ENCODE data around the gene ZDHHC13. TPM values are rescaled to one million over a fixed set of nuclear protein-coding genes. Genes with fewer than 3 reads are reported as not detected.

ZDHHC13 gene
- total and polyA plus RNA-seq, 9 of the 15 experiments (the other 6 are each of a cell fraction or from before 2014, with no cell fraction given): 4.7 to 18.6 (median 10.0) TPM

GRCh38 chr11:19173004-19173689, 56.2 kb downstream of the ZDHHC13 start:
- Histone ChIP-seq H2AFZ (ENCODE audit: low read depth, low read length) (peak overlapping the region; percentile 23; the same call in 1 of the 2 replicates), H3K4me1 (replicated peaks in 1 of 2; ENCODE audit: control insufficient read depth in 2 of 2, insufficient read depth in 2 of 2, low read length in 2 of 2) (peaks cover 0 to 20% of the 10 kb centered on the region in 2 experiments; a peak in 2 of 5 replicates), H3K27ac (ENCODE audit: extremely low read depth, low read depth, low read length) (peak overlapping the region; percentile 19; the same call in 1 of the 3 replicates), H3K79me2 (ENCODE audit: control insufficient read depth, insufficient read depth, low read length) (no peaks in the 10 kb centered on the region), H3K9ac (ENCODE audit: insufficient read depth in 1 of 2, low read depth in 2 of 2, low read length in 2 of 2) (no peak overlapping the region), H3K4me2 (ENCODE audit: insufficient read depth, low read length) (peak overlapping the region; percentile 13; the same call in 1 of the 2 replicates), H3K36me3 (ENCODE audit: control insufficient read depth, insufficient read depth, low read length) (peaks cover 16% of the 10 kb centered on the region; the same call in 2 of the 3 replicates), H3K9me1 (ENCODE audit: control insufficient read depth, insufficient read depth, low read length) (no peaks in the 10 kb centered on the region), H3K9me3 (replicated peaks; ENCODE audit: control insufficient read depth, insufficient read depth, low read depth, low read length) (no peaks in the 10 kb centered on the region), H3K27me3 (ENCODE audit: control insufficient read depth in 2 of 2, insufficient read depth in 2 of 2, low read length in 2 of 2) (no peaks in the 10 kb centered on the region), H3K4me3 (no peak overlapping the region), H4K20me1 (replicated peaks; ENCODE audit: control insufficient read depth, insufficient read depth, low read length) (no peaks in the 10 kb centered on the region)
- intact Hi-C loops (cut with micrococcal nuclease): no loop called here
- in situ Hi-C loops (cut with MboI): no loop called here
- BruUV-seq (replicated peaks): no TSS peak
- FAIRE-seq (peak; percentile 52), DNase-seq (ENCODE audit: extremely low read depth in 1 of 4, low spot score in 3 of 4) (peak in 2 of 4 experiments; percentile 35 to 54), ATAC-seq (peak; percentile 76)
- POLR2A ChIA-PET: no interaction called here
- WGBS (ENCODE audit: insufficient coverage, low coverage, missing lambda C conversion rate): 29% methylated on average over 9 of the region's 9 CpGs
- CTCF ChIA-PET (ENCODE audit: low intra/inter-chr PET ratio): no interaction called here
- 0 out of 2 replicates have a peak, but pooled peaks have one; percentile 40 for TF ChIP-seq POLR2AphosphoS5 (IDR thresholded peaks at IDR 0.05; ENCODE audit: control insufficient read depth, insufficient read depth, low read depth, low read length)
- peak; percentile 48; the same call in 1 of the 2 replicates for TF ChIP-seq FOXJ2 (tag; IDR thresholded peaks at IDR 0.05)
- TF ChIP-seq SMARCA4 (IDR thresholded peaks at IDR 0.05): 0 out of 2 replicates have a peak, but pooled peaks have one; percentile 17
- TF ChIP-seq MBD2 (IDR thresholded peaks at IDR 0.05; ENCODE audit: borderline replicate concordance, low read depth): no peak
- TF ChIP-seq CXXC5 (CRISPR knock-in tag; IDR thresholded peaks at IDR 0.05): peak; percentile 48; the same call in 1 of the 2 replicates
- TF ChIP-seq ZNF778 (CRISPR knock-in tag; IDR thresholded peaks at IDR 0.05): no peak
- TF ChIP-seq, protein P1, sequence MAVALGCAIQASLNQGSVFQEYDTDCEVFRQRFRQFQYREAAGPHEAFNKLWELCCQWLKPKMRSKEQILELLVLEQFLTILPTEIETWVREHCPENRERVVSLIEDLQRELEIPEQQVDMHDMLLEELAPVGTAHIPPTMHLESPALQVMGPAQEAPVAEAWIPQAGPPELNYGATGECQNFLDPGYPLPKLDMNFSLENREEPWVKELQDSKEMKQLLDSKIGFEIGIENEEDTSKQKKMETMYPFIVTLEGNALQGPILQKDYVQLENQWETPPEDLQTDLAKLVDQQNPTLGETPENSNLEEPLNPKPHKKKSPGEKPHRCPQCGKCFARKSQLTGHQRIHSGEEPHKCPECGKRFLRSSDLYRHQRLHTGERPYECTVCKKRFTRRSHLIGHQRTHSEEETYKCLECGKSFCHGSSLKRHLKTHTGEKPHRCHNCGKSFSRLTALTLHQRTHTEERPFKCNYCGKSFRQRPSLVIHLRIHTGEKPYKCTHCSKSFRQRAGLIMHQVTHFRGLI (CRISPR knock-in tag; IDR thresholded peaks at IDR 0.05): peak; percentile 10; the same call in 1 of the 2 replicates
- TF ChIP-seq ZNF644 (tag; IDR thresholded peaks at IDR 0.05; ENCODE audit: low read depth): peak; percentile 16
- TF ChIP-seq ZNF589 (CRISPR knock-in tag; IDR thresholded peaks at IDR 0.05; ENCODE audit: low read depth): 0 out of 2 replicates have a peak, but pooled peaks have one; percentile 42
- TF ChIP-seq ZNF124 (CRISPR knock-in tag; IDR thresholded peaks at IDR 0.05): no peak
- TF ChIP-seq SLC30A9 (CRISPR knock-in tag; IDR thresholded peaks at IDR 0.05): no peak
- TF ChIP-seq MAFG (tag; conservative IDR thresholded peaks at IDR 0.05): no peak
- no peak for TF ChIP-seq NR1H2 (CRISPR knock-in tag; IDR thresholded peaks at IDR 0.05)
- TF ChIP-seq RAD21 (CRISPR knock-in tag; conservative IDR thresholded peaks at IDR 0.05 in 1 of 2, IDR thresholded peaks at IDR 0.05 in 1 of 2): 0 out of 4 replicates have a peak, but pooled peaks of 1 of the 2 experiments have one; percentile 6
- no peak for TF ChIP-seq RCOR1 (IDR thresholded peaks at IDR 0.05; ENCODE audit: borderline replicate concordance in 1 of 2, low read depth in 2 of 2, low read length in 2 of 2)
- TF ChIP-seq TSC22D4 (tag; IDR thresholded peaks at IDR 0.05): no peak
- no peak for TF ChIP-seq ZNF24 (IDR thresholded peaks at IDR 0.05)
- 0 out of 2 replicates have a peak, but pooled peaks have one; percentile 3 for TF ChIP-seq JUND (IDR thresholded peaks at IDR 0.05; ENCODE audit: borderline replicate concordance, low read depth, low read length)
- TF ChIP-seq JUND (tag; IDR thresholded peaks at IDR 0.05; ENCODE audit: borderline replicate concordance, low read depth, low read length): no peak
- peak; percentile 46 for TF ChIP-seq CBFA2T2 (conservative IDR thresholded peaks at IDR 0.05)
- TF ChIP-seq ZNF584 (CRISPR knock-in tag; IDR thresholded peaks at IDR 0.05; ENCODE audit: low read depth): no peak
- peak; percentile 52; the same call in 1 of the 2 replicates for TF ChIP-seq SMAD4 (CRISPR knock-in tag; conservative IDR thresholded peaks at IDR 0.05)
- no peak for TF ChIP-seq HDAC2 (IDR thresholded peaks at IDR 0.05)

Data from K562 (cell line).